Parathyroid adenoma (tissue), 2 donors: ENCODE results near the gene TM4SF4.

Experiments
- H2AFZ ChIP-seq: fragments of 300-600 bp; sonication (generic); one replicate; pipeline ENCODE4 v1.7.0; 2017; ENCODE audit warnings: antibody characterized with exemption, mild to moderate bottlenecking
- H3K27ac ChIP-seq: fragments of 300-600 bp; sonication (generic); one replicate; pipeline ENCODE4 v1.7.0; 2017
- H3K27me3 ChIP-seq: fragments of 300-600 bp; sonication (generic); one replicate; pipeline ENCODE4 v1.7.0; 2017; ENCODE audit warnings: low read length; ENCODE audit not compliant: control insufficient read depth, insufficient read depth
- H3K36me3 ChIP-seq: fragments of 300-600 bp; sonication (generic); one replicate; pipeline ENCODE4 v1.7.0; 2017; ENCODE audit warnings: low read length; ENCODE audit not compliant: control insufficient read depth, insufficient read depth
- H3K4me1 ChIP-seq: fragments of 300-600 bp; sonication (generic); one replicate; pipeline ENCODE4 v1.7.0; 2017; ENCODE audit warnings: control low read depth
- H3K4me2 ChIP-seq: fragments of 300-600 bp; sonication (generic); one replicate; pipeline ENCODE4 v1.7.0; 2017; ENCODE audit warnings: low read length
- H3K4me3 ChIP-seq: fragments of 300-600 bp; sonication (generic); one replicate; pipeline ENCODE4 v1.7.0; 2017; ENCODE audit warnings: low read depth, low read length
- H3K79me2 ChIP-seq: fragments of 300-600 bp; sonication (generic); one replicate; pipeline ENCODE4 v1.7.0; 2017; ENCODE audit warnings: control low read depth
- H3K9ac ChIP-seq: fragments of 300-600 bp; sonication (generic); one replicate; pipeline ENCODE4 v1.7.0; 2017; ENCODE audit warnings: mild to moderate bottlenecking
- H3K9me3 ChIP-seq: fragments of 300-600 bp; sonication (generic); one replicate; pipeline ENCODE4 v1.7.0; 2017; ENCODE audit warnings: low read length; ENCODE audit not compliant: control insufficient read depth
- CTCF ChIP-seq: fragments of 300-600 bp; sonication (generic); IDR thresholded peaks from one replicate; pipeline ENCODE4 v1.7.0; 2017; ENCODE audit warnings: antibody characterized with exemption, mild to moderate bottlenecking
- donor health status: primary hyperparathyroidism.

TM4SF4 gene

DNA sequence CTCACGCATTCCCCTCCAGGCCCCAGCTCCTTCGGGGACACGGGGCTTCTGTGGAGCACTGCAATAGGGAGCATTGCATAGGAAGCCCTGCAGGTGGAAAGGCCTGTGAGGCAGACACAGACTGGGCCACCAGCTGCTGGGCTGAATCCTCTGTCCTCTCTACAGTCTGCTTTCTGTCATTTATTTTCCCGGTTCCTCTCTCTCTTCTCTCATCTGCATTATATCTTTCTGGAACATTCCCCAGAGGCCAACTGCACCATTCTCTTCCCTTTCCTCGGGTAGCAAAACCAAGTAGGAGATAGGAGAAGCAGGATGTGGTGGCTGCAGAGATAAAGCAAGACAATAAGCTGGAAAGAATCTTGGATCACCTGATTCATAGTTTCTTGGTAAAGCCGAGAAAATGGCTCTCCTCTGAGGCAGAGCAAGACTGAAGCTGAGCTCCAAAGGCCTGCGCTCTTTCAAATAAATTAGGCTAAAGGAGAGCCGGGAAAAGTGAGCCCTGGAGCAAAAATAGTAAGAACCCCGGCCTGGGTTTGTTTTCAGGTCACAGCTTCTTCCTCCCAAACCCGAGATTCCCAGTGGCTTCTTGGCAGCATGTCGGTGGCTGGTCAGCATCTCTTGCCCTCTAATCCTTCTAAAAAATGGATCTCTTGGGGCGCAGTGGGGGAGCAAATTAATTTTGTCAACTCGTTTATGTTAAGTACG lies 5.3 kb downstream of the TM4SF4 start:
- no peak overlapping the region for H3K27ac ChIP-seq
- no peak overlapping the region for H3K4me3 ChIP-seq
- H2AFZ ChIP-seq: peak overlapping the region; percentile 25
- H3K4me1 ChIP-seq: no peaks in the 10 kb centered on the region
- no peaks in the 10 kb centered on the region for H3K9me3 ChIP-seq
- no peak overlapping the region for H3K9ac ChIP-seq
- no peaks in the 10 kb centered on the region for H3K36me3 ChIP-seq
- no peak overlapping the region for H3K4me2 ChIP-seq
- no peaks in the 10 kb centered on the region for H3K27me3 ChIP-seq
- H3K79me2 ChIP-seq: no peaks in the 10 kb centered on the region
- TF ChIP-seq CTCF: no peak

DNA sequence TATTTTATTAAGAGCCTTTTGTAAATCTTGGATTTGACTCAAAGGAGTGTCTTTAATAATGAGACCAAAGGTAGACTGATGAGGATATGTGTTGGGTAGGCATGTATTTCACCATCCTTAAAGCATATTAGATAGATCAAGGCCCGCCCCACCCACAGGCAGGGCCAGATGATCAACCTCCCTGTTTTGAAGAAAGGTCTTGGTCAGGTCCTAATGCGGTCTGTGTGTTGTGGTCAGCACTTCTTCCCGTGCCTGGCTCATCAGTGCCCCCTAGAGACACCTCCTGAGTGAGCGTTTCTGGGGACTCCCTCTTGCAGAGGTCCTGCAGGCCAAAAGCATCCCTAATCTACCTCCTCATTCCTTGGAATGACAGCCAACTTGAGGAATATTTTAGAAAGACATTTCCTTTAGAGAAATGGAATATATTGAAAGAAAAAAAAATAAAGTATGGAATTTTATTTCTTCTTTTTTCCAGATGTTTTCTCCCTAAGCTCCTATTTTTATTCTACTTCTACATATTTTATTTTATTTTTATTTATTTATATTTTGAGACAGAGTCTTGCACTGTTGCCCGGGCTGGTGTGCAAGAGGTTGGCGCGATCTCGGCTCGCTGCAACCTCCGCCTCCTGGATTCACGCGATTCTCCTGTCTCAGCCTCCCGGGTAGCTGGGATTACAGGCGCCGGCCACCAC lies 6.0 kb downstream of the TM4SF4 start:
- Histone ChIP-seq H3K9me3 (no peaks in the 10 kb centered on the region), H3K36me3 (no peaks in the 10 kb centered on the region), H3K4me1 (no peaks in the 10 kb centered on the region), H3K27me3 (no peaks in the 10 kb centered on the region), H3K4me3 (no peak overlapping the region), H3K79me2 (no peaks in the 10 kb centered on the region), H2AFZ (peak overlapping the region; percentile 1), H3K9ac (no peak overlapping the region), H3K27ac (no peak overlapping the region), H3K4me2 (no peak overlapping the region)
- peak; percentile 40 for TF ChIP-seq CTCF

DNA sequence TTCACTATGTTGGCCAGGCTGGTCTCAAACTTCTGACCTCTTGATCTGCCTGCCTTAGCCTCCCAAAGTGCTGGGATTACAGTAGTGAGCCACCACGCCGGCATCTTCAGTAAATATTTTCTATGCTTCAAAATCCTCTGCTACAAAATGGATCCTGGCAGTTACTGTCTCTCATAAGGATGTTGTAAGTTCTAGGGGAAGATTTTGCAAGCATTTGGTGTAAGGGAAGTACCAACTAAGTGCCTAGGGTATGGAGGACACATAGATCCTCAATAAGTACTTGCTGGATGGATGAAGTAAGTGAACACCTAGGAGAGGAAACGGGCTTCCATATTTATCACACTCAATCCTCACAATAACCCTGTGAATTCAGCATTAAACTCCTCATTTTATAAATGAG lies 6.6 kb downstream of the TM4SF4 start:
- H3K79me2 ChIP-seq: no peaks in the 10 kb centered on the region
- H3K9ac ChIP-seq: no peak overlapping the region
- no peak overlapping the region for H3K4me3 ChIP-seq
- H2AFZ ChIP-seq: no peak overlapping the region
- H3K27ac ChIP-seq: no peak overlapping the region
- no peak overlapping the region for H3K4me2 ChIP-seq
- no peaks in the 10 kb centered on the region for H3K36me3 ChIP-seq
- no peaks in the 10 kb centered on the region for H3K27me3 ChIP-seq
- H3K4me1 ChIP-seq: no peaks in the 10 kb centered on the region
- TF ChIP-seq CTCF: no peak
- H3K9me3 ChIP-seq: no peaks in the 10 kb centered on the region

- H3K36me3 ChIP-seq: no peaks in the 10 kb centered on the region
- TF ChIP-seq CTCF: no peak
- H3K9me3 ChIP-seq: no peaks in the 10 kb centered on the region
- no peaks in the 10 kb centered on the region for H3K27me3 ChIP-seq
- no peak overlapping the region for H3K9ac ChIP-seq
- no peaks in the 10 kb centered on the region for H3K79me2 ChIP-seq
- no peak overlapping the region for H3K4me3 ChIP-seq
- no peak overlapping the region for H3K27ac ChIP-seq
- H2AFZ ChIP-seq: no peak overlapping the region
- no peak overlapping the region for H3K4me2 ChIP-seq
- H3K4me1 ChIP-seq: no peaks in the 10 kb centered on the region
Observed at GRCh38 chr3:149481491-149481890, 7.0 kb downstream of the TM4SF4 start.
